SU-DHL-6 (cell line): ENCODE results near the gene CASP8.
"Not testable (repeated sequence)": the region's sequence is repeated elsewhere in the genome, so short reads cannot be mapped to it uniquely, and the experiment has no call there.

ENCODE experiments used
- H2AFZ ChIP-seq: fragments of 200-600 bp; sonication (generic); 2 replicates; pipeline ENCODE4 v1.6.1; 2014; ENCODE audit warnings: low read depth, mild to moderate bottlenecking, moderate library complexity, mixed read lengths, antibody characterized with exemption, low read length; ENCODE audit not compliant: severe bottlenecking
- H3F3A ChIP-seq: fragments of 200-600 bp; shearing (Covaris generic); 2 replicates; pipeline ENCODE4 v1.6.0; 2016; ENCODE audit warnings: antibody characterized with exemption, mild to moderate bottlenecking; ENCODE audit not compliant: insufficient read depth
- H3K27ac ChIP-seq: fragments of 200-600 bp; sonication (generic); 2 replicates; pipeline ENCODE4 v1.5.1; 2016; ENCODE audit warnings: low read depth, mild to moderate bottlenecking, low read length, moderate library complexity, mixed read lengths
- H3K27me3 ChIP-seq: fragments of 200-600 bp; sonication (generic), shearing (Covaris generic); 2 replicates; pipeline ENCODE4 v1.6.0; 2014; ENCODE audit warnings: mild to moderate bottlenecking, low read length
- H3K36me3 ChIP-seq: fragments of 200-600 bp; sonication (generic); 2 replicates; pipeline ENCODE4 v1.6.1; 2014; ENCODE audit warnings: mild to moderate bottlenecking, low read length, mixed read lengths
- H3K4me2 ChIP-seq: fragments of 300-600, 200-600 bp; shearing (Covaris generic), sonication (generic); 2 replicates; pipeline ENCODE4 v1.6.0; 2014; ENCODE audit warnings: low read length, low read depth, mild to moderate bottlenecking; ENCODE audit not compliant: poor library complexity, severe bottlenecking
- H3K4me3 ChIP-seq: fragments of 200-600 bp; sonication (generic); 2 replicates; pipeline ENCODE4 v1.5.1; 2014; ENCODE audit warnings: antibody characterized with exemption, low read length, mild to moderate bottlenecking, mixed read lengths; ENCODE audit not compliant: insufficient read depth, poor library complexity, severe bottlenecking
- H3K79me2 ChIP-seq: fragments of 200-600 bp; sonication (generic); 2 replicates; pipeline ENCODE4 v1.6.1; 2014; ENCODE audit warnings: mild to moderate bottlenecking, low read length, moderate library complexity; ENCODE audit not compliant: insufficient read depth
- H3K9ac ChIP-seq: fragments of 200-600 bp; sonication (generic); 2 replicates; pipeline ENCODE4 v1.7.0; 2014; ENCODE audit warnings: mild to moderate bottlenecking, low read length
- H3K9me2 ChIP-seq: fragments of 200-600 bp; sonication (generic); replicated peaks from 2 replicates; pipeline ENCODE4 v1.6.1; 2014; ENCODE audit warnings: low read length; ENCODE audit not compliant: insufficient read depth
- H3K9me3 ChIP-seq: fragments of 200-600 bp; sonication (generic); 2 replicates; pipeline ENCODE4 v1.6.1; 2014; ENCODE audit warnings: low read length, mixed read lengths; ENCODE audit not compliant: insufficient read depth
- H4K20me1 ChIP-seq: fragments of 200-600 bp; sonication (generic); 2 replicates; pipeline ENCODE4 v1.6.1; 2014; ENCODE audit warnings: low read depth, mild to moderate bottlenecking, antibody characterized with exemption, low read length, moderate library complexity, mixed read lengths
- CTCF ChIP-seq: fragments of 200-600 bp; sonication (generic); IDR thresholded peaks from one replicate; pipeline ENCODE4 v1.5.1; 2017; ENCODE audit warnings: antibody characterized with exemption, mild to moderate bottlenecking, low read length, moderate library complexity; ENCODE audit not compliant: insufficient read depth, poor library complexity, severe bottlenecking
- EZH2phosphoT487 ChIP-seq: fragments of 200-600 bp; sonication (generic), shearing (Covaris generic); conservative IDR thresholded peaks from 2 replicates; pipeline ENCODE4 v1.6.1; 2018; ENCODE audit warnings: mild to moderate bottlenecking, antibody characterized with exemption, low read length, moderate library complexity, mixed read lengths

CASP8 gene

GRCh38 chr2:201237486-201238123 is 22.7 kb upstream of the CASP8 start:
- Histone ChIP-seq H4K20me1 (no peaks in the 10 kb centered on the region), H3K36me3 (no peaks in the 10 kb centered on the region), H2AFZ (no peak overlapping the region), H3K4me3 (no peak overlapping the region), H3K27me3 (no peaks in the 10 kb centered on the region), H3K9ac (no peak overlapping the region), H3K79me2 (peaks cover 22% of the 10 kb centered on the region), H3K4me2 (no peak overlapping the region), H3K9me3 (no peaks in the 10 kb centered on the region), H3F3A (peaks cover 15% of the 10 kb centered on the region), H3K27ac (no peak overlapping the region), H3K9me2 (no peaks in the 10 kb centered on the region)
- TF ChIP-seq CTCF (no peak), EZH2phosphoT487 (no peak)

GRCh38 chr2:201239167-201239935 is 21.0 kb upstream of the CASP8 start:
- not testable (repeated sequence) for H3K4me3 ChIP-seq, H3K27ac ChIP-seq, H3K36me3 ChIP-seq

GRCh38 chr2:201242571-201243277 is 17.6 kb upstream of the CASP8 start:
- H2AFZ ChIP-seq: no peak overlapping the region
- no peaks in the 10 kb centered on the region for H4K20me1 ChIP-seq
- no peak overlapping the region for H3K4me2 ChIP-seq
- H3F3A ChIP-seq: no peaks in the 10 kb centered on the region
- H3K27ac ChIP-seq: no peak overlapping the region
- TF ChIP-seq CTCF (no peak), EZH2phosphoT487 (no peak)
- no peak overlapping the region for H3K4me3 ChIP-seq
- H3K36me3 ChIP-seq: no peaks in the 10 kb centered on the region
- no peaks in the 10 kb centered on the region for H3K9me2 ChIP-seq
- no peak overlapping the region for H3K9ac ChIP-seq
- H3K27me3 ChIP-seq: no peaks in the 10 kb centered on the region
- H3K9me3 ChIP-seq: no peaks in the 10 kb centered on the region
- H3K79me2 ChIP-seq: no peaks in the 10 kb centered on the region

More at GRCh38 chr2:201239167-201239935, 21.0 kb upstream of the CASP8 start:
- peaks cover 12% of the 10 kb centered on the region; the same call in 1 of the 2 replicates for H3K79me2 ChIP-seq
- not testable (repeated sequence) for H3K9me2 ChIP-seq, H3K9ac ChIP-seq, H4K20me1 ChIP-seq, H2AFZ ChIP-seq, H3K9me3 ChIP-seq, H3K4me2 ChIP-seq, H3F3A ChIP-seq, H3K27me3 ChIP-seq
